Endothelial cell of hepatic sinusoid (primary cell): ENCODE data around the gene FCN1.
"Not testable (repeated sequence)": the region's sequence is repeated elsewhere in the genome, so short reads cannot be mapped to it uniquely, and the experiment has no call there.

Experiments used
- in situ Hi-C: cut with HindIII; loops from 2 replicates; pipeline ENCODE4 v1.10.0; 2017; ENCODE audit warnings: low sequenced_read_pairs

FCN1 gene

GRCh38 chr9:134917431-134918373 is at the start of gene FCN1:
Gene FCN1, minus strand, starts transcription at chr9:134917912. Its CDS starts 41 bp downstream, at chr9:134917871.
- in situ Hi-C loops, result no loop called here

GRCh38 chr9:134966697-134967546 is 49.2 kb upstream of the FCN1 start:
- in situ Hi-C loops, result no loop called here

GRCh38 chr9:134966270-134966669 is 48.6 kb upstream of the FCN1 start:
- in situ Hi-C loops, result no loop called here

- in situ Hi-C loops, result no loop called here
Measured at GRCh38 chr9:134965851-134966250, 48.1 kb upstream of the FCN1 start.

GRCh38 chr9:134965411-134965810 is 47.7 kb upstream of the FCN1 start:
- in situ Hi-C loops, result no loop called here

GRCh38 chr9:134964271-134965055 is 46.8 kb upstream of the FCN1 start:
- in situ Hi-C loops, result no loop called here

- in situ Hi-C loops, result no loop called here
Measured at GRCh38 chr9:134963546-134963945, 45.8 kb upstream of the FCN1 start.

GRCh38 chr9:134962973-134963364 is 45.3 kb upstream of the FCN1 start:
- in situ Hi-C loops, result no loop called here

- in situ Hi-C loops, result no loop called here
Measured at GRCh38 chr9:134962065-134962972, 44.6 kb upstream of the FCN1 start.

GRCh38 chr9:134961331-134962064 is 43.8 kb upstream of the FCN1 start:
- in situ Hi-C loops, result no loop called here

GRCh38 chr9:134960701-134961181 is 43.0 kb upstream of the FCN1 start:
- in situ Hi-C loops, result no loop called here

GRCh38 chr9:134959971-134960310 is 42.2 kb upstream of the FCN1 start:
- in situ Hi-C loops, result no loop called here

GRCh38 chr9:134959126-134959970 is 41.6 kb upstream of the FCN1 start:
- in situ Hi-C loops, result no loop called here

GRCh38 chr9:134957945-134958227 is 40.2 kb upstream of the FCN1 start:
- in situ Hi-C loops, result no loop called here

- in situ Hi-C loops, result no loop called here
Measured at GRCh38 chr9:134957165-134957944, 39.6 kb upstream of the FCN1 start.

- in situ Hi-C loops, result not testable (repeated sequence)
Measured at GRCh38 chr9:134956387-134956786, 38.7 kb upstream of the FCN1 start.

GRCh38 chr9:134955801-134956200 is 38.1 kb upstream of the FCN1 start:
- in situ Hi-C loops, result no loop called here

- in situ Hi-C loops, result no loop called here
Measured at GRCh38 chr9:134955156-134955555, 37.4 kb upstream of the FCN1 start.
